ENCODE results near the gene TMEM131L.

TMEM131L gene

GRCh38 chr4:153521478-153521877 lies 55.3 kb downstream of the TMEM131L start:
- no peak for DNase-seq

GRCh38 chr4:153521999-153522801 lies 56.0 kb downstream of the TMEM131L start:
- no peak for DNase-seq

- DNase-seq, result no peak
These were observed 56.6 kb downstream of the TMEM131L start for GRCh38 chr4:153522802-153523094.

- DNase-seq, result no peak
These were observed 57.1 kb downstream of the TMEM131L start for GRCh38 chr4:153523164-153523796.

- no peak for DNase-seq
These were observed 57.8 kb downstream of the TMEM131L start for GRCh38 chr4:153523941-153524386.

- no peak for DNase-seq
These were observed 58.5 kb downstream of the TMEM131L start for GRCh38 chr4:153524682-153525081.

GRCh38 chr4:153527690-153528089 lies 61.5 kb downstream of the TMEM131L start:
- no peak for DNase-seq

- no peak for DNase-seq
These were observed 62.7 kb downstream of the TMEM131L start for GRCh38 chr4:153528705-153529485.

- DNase-seq, result no peak
These were observed 63.5 kb downstream of the TMEM131L start for GRCh38 chr4:153529646-153530045.

- DNase-seq, result no peak
These were observed 64.3 kb downstream of the TMEM131L start for GRCh38 chr4:153530284-153530999.

GRCh38 chr4:153531000-153531358 lies 64.8 kb downstream of the TMEM131L start:
- DNase-seq, result no peak

- no peak for DNase-seq
These were observed 65.9 kb downstream of the TMEM131L start for GRCh38 chr4:153531976-153532626.

- no peak for DNase-seq
These were observed 66.5 kb downstream of the TMEM131L start for GRCh38 chr4:153532636-153533035.

- DNase-seq, result no peak
These were observed 67.2 kb downstream of the TMEM131L start for GRCh38 chr4:153533387-153533786.

- no peak for DNase-seq
These were observed 68.9 kb downstream of the TMEM131L start for GRCh38 chr4:153534792-153535629.

GRCh38 chr4:153535772-153536513 lies 69.8 kb downstream of the TMEM131L start:
- no peak for DNase-seq

GRCh38 chr4:153537493-153537960 lies 71.4 kb downstream of the TMEM131L start:
- DNase-seq, result no peak

- no peak for DNase-seq
These were observed 72.6 kb downstream of the TMEM131L start for GRCh38 chr4:153538487-153539357.

- no peak for DNase-seq
These were observed 73.3 kb downstream of the TMEM131L start for GRCh38 chr4:153539422-153539821.
